HG03064 (cell line): ENCODE measurements around the gene BUD23.
A peak's percentile ranks its signal among the peaks of the same experiment; 100 is the strongest.
"Not testable (repeated sequence)": the region's sequence is repeated elsewhere in the genome, so short reads cannot be mapped to it uniquely, and the experiment has no call there.

ENCODE experiments used
- ATAC-seq: cut with Tn5 transposase; IDR thresholded peaks from one replicate; pipeline ENCODE4 v1.9.1; 2021; ENCODE audit warnings: low read depth; ENCODE audit not compliant: unreplicated experiment

Gene BUD23

GRCh38 chr7:73683056-73683787 is at the start of gene BUD23, which contains the start of gene DNAJC30:
BUD23 (plus strand) TSS chr7:73683597; CDS start chr7:73683626, 29 bp downstream.
DNAJC30 (minus strand) TSS chr7:73683453; CDS start chr7:73683423, 30 bp downstream.
- peak; percentile 90 for ATAC-seq

- ATAC-seq = no peak
These were observed 49.6 kb upstream of the BUD23 start for GRCh38 chr7:73633844-73634243.

- ATAC-seq = no peak
These were observed 47.8 kb upstream of the BUD23 start for GRCh38 chr7:73635428-73636200.

- no peak for ATAC-seq
These were observed 44.5 kb upstream of the BUD23 start for GRCh38 chr7:73638911-73639310.

- ATAC-seq = no peak
These were observed 40.6 kb upstream of the BUD23 start for GRCh38 chr7:73642834-73643233.

- no peak for ATAC-seq
These were observed 38.6 kb upstream of the BUD23 start for GRCh38 chr7:73644688-73645286.

GRCh38 chr7:73645643-73646174 is 37.7 kb upstream of the BUD23 start:
- no peak for ATAC-seq

GRCh38 chr7:73646785-73647724 is 36.3 kb upstream of the BUD23 start:
- no peak for ATAC-seq

- no peak for ATAC-seq
These were observed 35.4 kb upstream of the BUD23 start for GRCh38 chr7:73647725-73648592.

- no peak for ATAC-seq
These were observed 34.6 kb upstream of the BUD23 start for GRCh38 chr7:73648593-73649332.

GRCh38 chr7:73649576-73649975 is 33.8 kb upstream of the BUD23 start:
- ATAC-seq = no peak

- no peak for ATAC-seq
These were observed 32.9 kb upstream of the BUD23 start for GRCh38 chr7:73650524-73650923.

GRCh38 chr7:73652541-73652949 is 30.9 kb upstream of the BUD23 start:
- no peak for ATAC-seq

- not testable (repeated sequence) for ATAC-seq
These were observed 28.1 kb upstream of the BUD23 start for GRCh38 chr7:73655309-73655708.

GRCh38 chr7:73659983-73660382 is 23.4 kb upstream of the BUD23 start:
- ATAC-seq = no peak

- ATAC-seq = not testable (repeated sequence)
These were observed 22.8 kb upstream of the BUD23 start for GRCh38 chr7:73660594-73660993.

- ATAC-seq = no peak
These were observed 20.4 kb upstream of the BUD23 start for GRCh38 chr7:73663033-73663432.

- ATAC-seq = peak; percentile 88
These were observed 15.9 kb upstream of the BUD23 start, which contains the start of gene VPS37D for GRCh38 chr7:73667344-73668102. VPS37D (plus strand) TSS chr7:73667831; CDS start chr7:73667959, 128 bp downstream.
